ENCODE results near the gene MCF2L.
"Not testable (repeated sequence)": the region's sequence is repeated elsewhere in the genome, so short reads cannot be mapped to it uniquely, and the experiment has no call there.

The MCF2L gene

GRCh38 chr13:113079781-113080080 lies 110.7 kb downstream of the MCF2L start:
- peaks cover 1 to 30% of the 10 kb centered on the region in 2 donors for H3K36me3 ChIP-seq (ENCODE audit: control insufficient read depth in 2 of 2, insufficient read depth in 2 of 2, low read length in 2 of 2)
- H3K27ac ChIP-seq (ENCODE audit: low read depth in 2 of 2, low read length in 2 of 2); H3K27me3 ChIP-seq (ENCODE audit: control insufficient read depth in 2 of 2, insufficient read depth in 2 of 2, low read length in 2 of 2); H3K4me3 ChIP-seq (ENCODE audit: low read length in 2 of 2); H3K9ac ChIP-seq (ENCODE audit: low read depth in 1 of 2, low read length in 2 of 2); H3K9me3 ChIP-seq (ENCODE audit: control insufficient read depth in 2 of 2, low read length in 2 of 2); H3K4me1 ChIP-seq (ENCODE audit: control insufficient read depth in 2 of 2, insufficient read depth in 2 of 2, low read length in 2 of 2): not testable (repeated sequence)

DNA sequence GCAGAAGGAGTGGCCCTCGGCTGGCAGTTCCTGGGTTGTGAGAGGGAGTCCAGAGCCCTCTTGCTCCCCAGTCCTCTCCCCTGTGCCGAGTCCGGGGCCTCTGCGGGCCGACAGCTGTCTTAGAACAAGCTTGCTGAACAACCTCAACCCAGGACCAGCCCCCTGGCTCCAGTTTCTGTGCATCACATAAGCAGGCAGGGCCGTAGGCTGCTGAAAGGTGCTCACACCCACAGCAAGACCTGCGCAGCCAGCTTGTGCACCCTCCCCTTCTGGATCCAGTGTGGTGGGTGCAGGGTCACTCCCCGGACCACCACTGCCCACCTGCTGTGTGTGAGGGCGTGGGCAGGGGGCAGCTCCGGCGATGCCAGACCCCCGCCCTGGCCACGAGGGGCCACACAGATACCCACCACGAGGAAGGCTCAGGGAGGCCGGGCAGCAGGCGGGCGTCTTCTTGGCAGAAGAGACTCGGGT lies 111.4 kb downstream of the MCF2L start:
- Histone ChIP-seq H3K9ac (ENCODE audit: low read depth in 1 of 2, low read length in 2 of 2) (no peak overlapping the region), H3K27me3 (ENCODE audit: control insufficient read depth in 2 of 2, insufficient read depth in 2 of 2, low read length in 2 of 2) (no peaks in the 10 kb centered on the region), H3K4me3 (ENCODE audit: low read length in 2 of 2) (no peak overlapping the region), H3K4me1 (ENCODE audit: control insufficient read depth in 2 of 2, insufficient read depth in 2 of 2, low read length in 2 of 2) (no peaks in the 10 kb centered on the region), H3K36me3 (ENCODE audit: control insufficient read depth in 2 of 2, insufficient read depth in 2 of 2, low read length in 2 of 2) (peaks cover 4 to 34% of the 10 kb centered on the region in 2 donors), H3K27ac (ENCODE audit: low read depth in 2 of 2, low read length in 2 of 2) (no peak overlapping the region), H3K9me3 (ENCODE audit: control insufficient read depth in 2 of 2, low read length in 2 of 2) (no peaks in the 10 kb centered on the region)

DNA sequence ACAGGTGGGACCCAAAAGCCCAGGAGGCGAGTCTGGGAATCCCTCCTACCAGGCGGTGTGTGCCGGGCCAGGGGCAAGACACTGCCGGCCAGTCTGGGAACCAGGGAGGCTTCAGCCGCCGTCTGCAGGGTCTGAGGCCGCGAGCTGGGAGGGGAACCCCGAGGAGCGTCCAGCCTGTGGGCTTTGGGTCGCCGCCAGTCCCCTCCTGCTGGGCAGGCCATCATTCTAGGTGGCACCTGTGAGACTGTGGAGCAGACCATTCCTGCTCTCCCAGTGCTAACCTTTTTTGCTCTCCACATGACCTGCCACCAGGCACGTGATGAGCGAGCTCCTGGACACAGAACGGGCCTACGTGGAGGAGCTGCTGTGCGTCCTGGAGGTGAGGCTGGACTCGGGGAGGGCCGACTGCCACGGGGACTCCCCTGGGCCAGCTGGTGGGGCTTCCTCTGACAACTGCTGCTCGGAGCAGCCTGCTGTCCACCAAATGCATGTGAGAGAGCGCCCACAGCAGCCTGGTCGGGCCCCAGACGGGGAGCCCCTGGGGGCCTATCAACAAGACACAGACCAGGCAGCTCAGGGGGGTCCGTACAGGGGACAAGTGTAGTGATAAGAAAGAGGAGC lies 112.0 kb downstream of the MCF2L start:
- no peaks in the 10 kb centered on the region for H3K4me1 ChIP-seq (ENCODE audit: control insufficient read depth in 2 of 2, insufficient read depth in 2 of 2, low read length in 2 of 2)
- H3K9me3 ChIP-seq (ENCODE audit: control insufficient read depth in 2 of 2, low read length in 2 of 2): no peaks in the 10 kb centered on the region
- no peak overlapping the region for H3K27ac ChIP-seq (ENCODE audit: low read depth in 2 of 2, low read length in 2 of 2)
- no peak overlapping the region for H3K4me3 ChIP-seq (ENCODE audit: low read length in 2 of 2)
- peaks cover 4 to 28% of the 10 kb centered on the region in 2 donors for H3K36me3 ChIP-seq (ENCODE audit: control insufficient read depth in 2 of 2, insufficient read depth in 2 of 2, low read length in 2 of 2)
- no peaks in the 10 kb centered on the region for H3K27me3 ChIP-seq (ENCODE audit: control insufficient read depth in 2 of 2, insufficient read depth in 2 of 2, low read length in 2 of 2)
- no peak overlapping the region for H3K9ac ChIP-seq (ENCODE audit: low read depth in 1 of 2, low read length in 2 of 2)

DNA sequence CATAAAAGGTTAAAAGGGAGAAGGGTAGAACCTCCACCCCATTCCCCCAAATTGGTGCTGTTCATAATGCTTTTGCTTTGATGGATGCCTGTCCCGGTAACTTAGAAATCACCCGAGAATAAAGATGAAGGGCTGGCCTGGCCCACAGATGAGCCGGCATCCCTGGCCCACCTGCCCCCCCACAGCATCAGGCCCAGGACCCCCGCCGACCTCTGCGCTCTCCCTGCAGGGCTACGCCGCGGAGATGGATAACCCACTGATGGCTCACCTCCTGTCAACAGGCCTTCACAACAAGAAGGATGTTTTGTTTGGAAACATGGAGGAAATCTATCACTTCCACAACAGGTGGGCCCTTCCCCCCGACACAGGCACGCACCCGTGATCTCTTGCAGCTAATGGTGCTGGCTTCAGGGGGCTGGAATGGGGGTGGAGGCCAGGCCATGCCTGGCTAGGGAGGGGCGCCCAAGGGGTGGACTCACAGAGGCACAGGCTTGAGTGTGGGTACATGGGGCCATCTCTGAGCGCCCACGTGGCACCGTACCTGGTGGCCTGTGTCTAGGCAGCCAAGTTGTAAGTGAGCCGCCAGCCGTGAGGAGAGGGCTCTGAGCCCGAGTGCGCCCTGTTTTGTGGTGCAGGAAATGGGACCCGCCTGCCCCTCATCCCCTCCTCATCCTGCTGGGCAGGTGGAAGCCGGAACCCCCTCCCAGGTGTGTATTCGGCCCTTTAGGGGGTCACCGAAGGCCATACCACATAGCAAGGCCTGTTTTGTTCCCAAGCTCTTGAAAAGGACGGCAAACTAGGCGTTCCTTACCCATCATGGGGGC lies 113.4 kb downstream of the MCF2L start:
- no peak overlapping the region for H3K9ac ChIP-seq (ENCODE audit: low read depth in 1 of 2, low read length in 2 of 2)

DNA sequence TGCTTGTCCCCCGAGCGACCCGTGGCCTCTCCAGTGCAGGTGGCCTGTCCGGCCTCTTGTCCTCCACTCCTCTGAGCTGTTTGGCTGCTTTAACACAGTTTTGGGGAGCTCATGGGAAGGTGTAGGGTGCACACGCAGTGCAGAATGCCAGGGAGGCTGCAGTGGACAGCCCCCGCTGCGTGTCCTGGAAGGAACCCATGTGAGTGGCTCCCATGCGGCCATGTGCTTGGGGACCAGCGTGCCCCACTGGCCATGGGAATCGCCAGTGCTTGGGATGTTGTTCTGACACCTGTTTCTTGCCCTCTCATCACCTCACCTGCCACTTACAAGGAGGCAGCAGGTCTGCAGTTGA lies 114.0 kb downstream of the MCF2L start:
- Histone ChIP-seq H3K36me3 (ENCODE audit: control insufficient read depth in 2 of 2, insufficient read depth in 2 of 2, low read length in 2 of 2) (peaks cover 11 to 29% of the 10 kb centered on the region in 2 donors), H3K4me3 (ENCODE audit: low read length in 2 of 2) (no peak overlapping the region), H3K4me1 (ENCODE audit: control insufficient read depth in 2 of 2, insufficient read depth in 2 of 2, low read length in 2 of 2) (no peaks in the 10 kb centered on the region), H3K27me3 (ENCODE audit: control insufficient read depth in 2 of 2, insufficient read depth in 2 of 2, low read length in 2 of 2) (no peaks in the 10 kb centered on the region), H3K27ac (ENCODE audit: low read depth in 2 of 2, low read length in 2 of 2) (no peak overlapping the region), H3K9me3 (ENCODE audit: control insufficient read depth in 2 of 2, low read length in 2 of 2) (no peaks in the 10 kb centered on the region), H3K9ac (ENCODE audit: low read depth in 1 of 2, low read length in 2 of 2) (no peak overlapping the region)

More for the DNA sequence above, 113.4 kb downstream of the MCF2L start:
- H3K27ac ChIP-seq (ENCODE audit: low read depth in 2 of 2, low read length in 2 of 2): no peak overlapping the region
- no peak overlapping the region for H3K4me3 ChIP-seq (ENCODE audit: low read length in 2 of 2)
- no peaks in the 10 kb centered on the region for H3K27me3 ChIP-seq (ENCODE audit: control insufficient read depth in 2 of 2, insufficient read depth in 2 of 2, low read length in 2 of 2)
- H3K36me3 ChIP-seq (ENCODE audit: control insufficient read depth in 2 of 2, insufficient read depth in 2 of 2, low read length in 2 of 2): peaks cover 7 to 28% of the 10 kb centered on the region in 2 donors
- H3K9me3 ChIP-seq (ENCODE audit: control insufficient read depth in 2 of 2, low read length in 2 of 2): no peaks in the 10 kb centered on the region
- no peaks in the 10 kb centered on the region for H3K4me1 ChIP-seq (ENCODE audit: control insufficient read depth in 2 of 2, insufficient read depth in 2 of 2, low read length in 2 of 2)

GRCh38 chr13:113083402-113084061 lies 114.5 kb downstream of the MCF2L start:
- Histone ChIP-seq H3K9ac (ENCODE audit: low read depth in 1 of 2, low read length in 2 of 2) (no peak overlapping the region), H3K4me1 (ENCODE audit: control insufficient read depth in 2 of 2, insufficient read depth in 2 of 2, low read length in 2 of 2) (no peaks in the 10 kb centered on the region), H3K27me3 (ENCODE audit: control insufficient read depth in 2 of 2, insufficient read depth in 2 of 2, low read length in 2 of 2) (no peaks in the 10 kb centered on the region), H3K4me3 (ENCODE audit: low read length in 2 of 2) (no peak overlapping the region), H3K36me3 (ENCODE audit: control insufficient read depth in 2 of 2, insufficient read depth in 2 of 2, low read length in 2 of 2) (peaks cover 11 to 30% of the 10 kb centered on the region in 2 donors), H3K27ac (ENCODE audit: low read depth in 2 of 2, low read length in 2 of 2) (no peak overlapping the region), H3K9me3 (ENCODE audit: control insufficient read depth in 2 of 2, low read length in 2 of 2) (no peaks in the 10 kb centered on the region)

DNA sequence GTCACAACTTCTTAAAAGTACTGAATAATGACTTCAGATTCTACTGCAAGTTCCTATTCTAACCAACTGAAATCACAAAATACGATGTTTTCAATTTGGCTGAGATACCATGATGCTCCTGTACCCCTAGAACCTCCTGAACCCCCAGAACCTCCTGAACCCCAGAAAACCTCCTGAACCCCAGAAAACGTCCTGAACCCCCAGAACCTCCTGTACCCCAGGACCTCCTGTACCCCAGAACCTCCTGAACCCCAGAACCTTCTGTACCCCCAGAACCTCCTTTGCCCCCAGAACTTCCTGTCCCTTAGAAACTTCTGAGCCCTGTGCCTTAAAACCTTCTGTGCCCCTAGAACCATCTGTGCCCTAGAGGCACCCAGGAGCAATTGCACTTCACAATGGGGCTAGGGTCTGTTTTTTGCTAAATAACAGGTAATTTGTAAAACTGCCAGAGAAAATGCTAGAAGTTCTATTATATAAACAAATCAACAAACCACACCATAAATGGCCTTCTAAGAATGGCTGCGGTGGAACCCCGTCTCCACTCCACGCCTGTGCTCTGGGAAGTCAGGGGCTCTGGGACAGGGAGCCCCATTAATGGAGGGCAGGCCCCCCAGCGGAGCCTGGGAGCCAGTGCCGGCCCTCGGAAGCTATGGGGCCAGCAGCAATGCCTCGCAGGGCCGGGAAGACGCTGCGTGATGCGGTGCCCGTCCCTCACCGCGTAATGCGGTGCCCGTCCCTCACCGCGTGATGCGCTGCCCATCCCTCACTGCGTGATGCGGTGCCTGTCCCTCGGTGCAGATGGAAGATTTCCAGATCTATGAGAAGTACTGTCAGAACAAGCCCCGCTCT lies 115.3 kb downstream of the MCF2L start:
- H3K36me3 ChIP-seq (ENCODE audit: control insufficient read depth in 2 of 2, insufficient read depth in 2 of 2, low read length in 2 of 2): peaks cover 9 to 28% of the 10 kb centered on the region in 2 donors
- H3K27me3 ChIP-seq (ENCODE audit: control insufficient read depth in 2 of 2, insufficient read depth in 2 of 2, low read length in 2 of 2): no peaks in the 10 kb centered on the region
- no peaks in the 10 kb centered on the region for H3K9me3 ChIP-seq (ENCODE audit: control insufficient read depth in 2 of 2, low read length in 2 of 2)
- no peaks in the 10 kb centered on the region for H3K4me1 ChIP-seq (ENCODE audit: control insufficient read depth in 2 of 2, insufficient read depth in 2 of 2, low read length in 2 of 2)
- H3K27ac ChIP-seq (ENCODE audit: low read depth in 2 of 2, low read length in 2 of 2): no peak overlapping the region
- H3K4me3 ChIP-seq (ENCODE audit: low read length in 2 of 2): no peak overlapping the region
- no peak overlapping the region for H3K9ac ChIP-seq (ENCODE audit: low read depth in 1 of 2, low read length in 2 of 2)

- Histone ChIP-seq H3K9ac (ENCODE audit: low read depth in 1 of 2, low read length in 2 of 2) (no peak overlapping the region), H3K9me3 (ENCODE audit: control insufficient read depth in 2 of 2, low read length in 2 of 2) (no peaks in the 10 kb centered on the region), H3K4me3 (ENCODE audit: low read length in 2 of 2) (no peak overlapping the region), H3K4me1 (ENCODE audit: control insufficient read depth in 2 of 2, insufficient read depth in 2 of 2, low read length in 2 of 2) (no peaks in the 10 kb centered on the region), H3K27ac (ENCODE audit: low read depth in 2 of 2, low read length in 2 of 2) (no peak overlapping the region), H3K27me3 (ENCODE audit: control insufficient read depth in 2 of 2, insufficient read depth in 2 of 2, low read length in 2 of 2) (no peaks in the 10 kb centered on the region), H3K36me3 (ENCODE audit: control insufficient read depth in 2 of 2, insufficient read depth in 2 of 2, low read length in 2 of 2) (peaks cover 9 to 31% of the 10 kb centered on the region in 2 donors)
These were observed 116.0 kb downstream of the MCF2L start for GRCh38 chr13:113084943-113085540.

- no peaks in the 10 kb centered on the region for H3K4me1 ChIP-seq (ENCODE audit: control insufficient read depth in 2 of 2, insufficient read depth in 2 of 2, low read length in 2 of 2)
- H3K36me3 ChIP-seq (ENCODE audit: control insufficient read depth in 2 of 2, insufficient read depth in 2 of 2, low read length in 2 of 2): peaks cover 9 to 33% of the 10 kb centered on the region in 2 donors
- H3K27me3 ChIP-seq (ENCODE audit: control insufficient read depth in 2 of 2, insufficient read depth in 2 of 2, low read length in 2 of 2): no peaks in the 10 kb centered on the region
- H3K4me3 ChIP-seq (ENCODE audit: low read length in 2 of 2): no peak overlapping the region
- no peak overlapping the region for H3K9ac ChIP-seq (ENCODE audit: low read depth in 1 of 2, low read length in 2 of 2)
- no peaks in the 10 kb centered on the region for H3K9me3 ChIP-seq (ENCODE audit: control insufficient read depth in 2 of 2, low read length in 2 of 2)
- H3K27ac ChIP-seq (ENCODE audit: low read depth in 2 of 2, low read length in 2 of 2): no peak overlapping the region
These were observed 117.2 kb downstream of the MCF2L start for GRCh38 chr13:113086031-113086750.

All from mucosa of rectum (tissue), 2 donors.